Astrocyte of the spinal cord (primary cell): ENCODE data around the gene TLE1.

ENCODE experiments used
- DNase-seq: peaks from one replicate; pipeline ENCODE4 v3.0.0; 2011; ENCODE audit warnings: low read depth, low spot score
- H3K4me3 ChIP-seq: 2 replicates; pipeline ENCODE4 v1.5.1; 2011; ENCODE audit warnings: low read depth, mild to moderate bottlenecking, low read length, moderate library complexity
- CTCF ChIP-seq: IDR thresholded peaks from 2 replicates; pipeline ENCODE4 v1.5.1; 2012; ENCODE audit warnings: low read depth, mild to moderate bottlenecking, low read length, inconsistent platforms
- in situ Hi-C: cut with HindIII; loops from 2 replicates; pipeline ENCODE4 v1.10.0; 2017; ENCODE audit warnings: low sequenced_read_pairs

The TLE1 gene

GRCh38 chr9:81558091-81558830 lies 131.1 kb downstream of the TLE1 start:
- H3K4me3 ChIP-seq = no peak overlapping the region
- peak; percentile 85 for DNase-seq
- no peak for TF ChIP-seq CTCF
- in situ Hi-C loops = no loop called here

DNA sequence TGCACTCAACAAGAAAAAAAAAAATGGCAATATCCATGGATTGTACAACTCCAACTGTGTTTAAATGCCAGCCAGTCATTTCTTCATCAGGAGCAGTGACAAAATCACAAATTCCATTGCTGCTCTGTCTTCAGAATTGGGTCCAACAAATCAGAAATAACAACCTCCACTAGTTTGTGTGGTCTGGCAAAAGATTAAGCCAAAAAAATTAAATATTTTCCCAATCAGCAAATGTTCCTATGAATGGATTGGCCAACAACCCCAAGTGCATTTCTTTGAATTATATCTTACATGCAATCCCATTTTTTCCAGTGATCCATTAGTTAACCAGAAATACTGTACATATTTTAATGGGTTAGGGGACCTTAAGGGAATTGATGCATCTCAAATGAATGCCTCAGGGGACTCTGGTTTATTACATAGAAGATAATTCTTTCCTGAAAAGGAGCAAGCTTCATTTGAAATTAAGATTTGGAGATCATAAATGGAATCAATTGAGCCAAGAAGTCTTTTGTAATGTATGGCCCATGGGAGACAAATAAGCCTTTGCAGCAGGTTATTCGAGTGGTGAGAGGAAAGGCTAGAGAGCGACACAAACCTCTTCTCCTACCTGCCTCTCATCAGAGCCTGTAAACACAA lies 131.8 kb downstream of the TLE1 start:
- no peak for DNase-seq
- H3K4me3 ChIP-seq = no peak overlapping the region
- no peak for TF ChIP-seq CTCF
- in situ Hi-C loops = no loop called here

DNA sequence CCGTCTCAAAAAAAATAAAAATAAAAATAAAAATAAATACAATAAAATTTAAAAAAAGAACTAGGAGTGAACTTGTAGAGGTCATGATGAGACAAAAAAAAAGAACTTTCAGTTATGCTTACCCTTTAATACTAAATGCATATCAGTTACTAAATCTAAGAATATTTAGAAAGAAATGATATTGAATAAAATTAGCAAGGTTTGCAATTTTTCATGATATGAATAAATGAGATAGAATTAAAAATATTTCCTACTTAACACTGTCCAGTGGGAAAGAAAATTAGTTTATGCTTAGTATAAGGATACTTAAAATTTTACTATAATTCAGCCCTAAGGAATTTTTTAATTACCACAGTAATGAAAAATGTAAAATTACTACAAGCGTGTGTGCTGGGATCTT lies 132.4 kb downstream of the TLE1 start:
- no peak for DNase-seq
- no peak overlapping the region for H3K4me3 ChIP-seq
- no peak for TF ChIP-seq CTCF
- in situ Hi-C loops = no loop called here

- TF ChIP-seq CTCF = no peak
- in situ Hi-C loops = no loop called here
- no peak overlapping the region for H3K4me3 ChIP-seq
- DNase-seq = no peak
Measured at GRCh38 chr9:81552581-81552991, 136.8 kb downstream of the TLE1 start.

DNA sequence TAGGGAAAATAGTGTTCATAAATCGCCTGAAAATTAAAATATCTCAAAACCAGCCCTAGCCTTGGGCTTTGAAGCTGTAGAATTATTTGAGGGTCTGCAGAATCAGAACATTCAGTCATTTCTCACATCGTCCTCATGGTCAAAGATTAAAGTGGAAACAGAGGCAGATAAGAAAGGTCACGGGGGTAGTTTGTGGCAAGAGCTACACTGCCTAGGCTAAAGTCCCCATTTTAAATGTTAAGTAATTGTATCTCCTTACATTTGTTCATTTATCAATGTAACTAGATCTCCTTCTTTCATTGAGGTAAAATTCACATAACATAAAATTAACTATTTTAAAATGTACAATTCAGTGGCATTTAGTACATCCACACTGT lies 139.2 kb downstream of the TLE1 start:
- H3K4me3 ChIP-seq = no peak overlapping the region
- in situ Hi-C loops = no loop called here
- no peak for TF ChIP-seq CTCF
- DNase-seq = no peak

DNA sequence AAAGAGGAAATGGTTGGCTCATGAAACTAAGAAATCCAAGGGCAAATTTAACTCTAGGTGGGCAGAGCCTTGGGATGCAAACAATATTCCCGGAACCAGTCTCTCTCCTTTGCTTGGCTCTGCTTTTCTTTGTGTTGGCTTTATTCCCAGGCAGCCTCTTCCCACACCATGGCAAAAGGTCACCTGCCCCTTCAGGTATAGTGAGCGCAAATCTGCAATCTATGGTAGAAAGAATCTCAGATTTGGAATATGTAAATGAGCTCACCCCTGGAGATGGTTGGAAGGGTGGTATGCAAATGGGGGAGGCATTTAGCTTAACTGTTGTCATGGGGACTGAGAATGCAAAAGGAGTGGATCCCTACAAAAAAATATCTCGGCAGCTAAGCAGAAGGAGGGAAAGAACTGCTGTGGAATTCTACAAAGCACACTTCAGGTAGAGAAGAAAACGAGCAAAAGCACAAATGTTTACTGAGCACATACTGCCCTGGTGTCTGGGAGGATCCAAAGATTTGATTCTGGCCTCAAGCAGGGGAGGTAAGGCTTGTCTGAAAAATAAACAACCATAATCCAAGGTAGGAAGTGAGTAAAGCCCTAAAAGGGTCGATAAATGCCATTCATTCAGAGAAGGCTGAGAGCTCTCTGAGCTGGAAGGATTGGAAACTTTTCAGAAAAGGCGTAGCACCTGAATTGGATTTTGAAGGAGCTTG lies 139.7 kb downstream of the TLE1 start:
- TF ChIP-seq CTCF = no peak
- H3K4me3 ChIP-seq = no peak overlapping the region
- no peak for DNase-seq
- in situ Hi-C loops = no loop called here
